OCI-LY1 (cell line): ENCODE results near the gene MAPKAPK3.

Experiments used
- CTCF ChIP-seq: fragments of 200-600 bp; sonication (generic), shearing (Covaris generic); IDR thresholded peaks from 2 replicates; pipeline ENCODE4 v1.5.1; 2017; ENCODE audit warnings: mild to moderate bottlenecking, antibody characterized with exemption, low read length, moderate library complexity, mixed read lengths
- EZH2 ChIP-seq: fragments of 200-600 bp; sonication (generic), shearing (Covaris generic); IDR thresholded peaks from 2 replicates; pipeline ENCODE4 v1.8.0; 2017; ENCODE audit warnings: borderline replicate concordance, mixed run types, mild to moderate bottlenecking, antibody characterized with exemption, low read length, moderate library complexity, mixed read lengths

GRCh38 chr3:50612234-50612882 is 4.6 kb upstream of the MAPKAPK3 start:
- TF ChIP-seq CTCF (no peak), EZH2 (no peak)
